ENCODE measurements around the gene PLXNC1. TPM values are rescaled to one million over a fixed set of nuclear protein-coding genes. Genes with fewer than 3 reads are reported as not detected.

Gene PLXNC1
- polyA plus RNA-seq, 1 donor (not counting 4 experiments of a cell fraction or from before 2014, with no cell fraction given) = 0.17 TPM

- Histone ChIP-seq H4K20me1 (ENCODE audit: control insufficient read depth, extremely low read depth, insufficient read depth, low read length) (no peaks in the 10 kb centered on the region), H3K79me2 (ENCODE audit: control insufficient read depth, insufficient read depth, low read length) (no peaks in the 10 kb centered on the region), H3K27ac (ENCODE audit: control insufficient read depth, insufficient read depth, low read length) (no peak overlapping the region), H3K9me3 (ENCODE audit: control insufficient read depth, low read depth, low read length) (no peaks in the 10 kb centered on the region), H3K27me3 (ENCODE audit: control insufficient read depth, extremely low read depth, insufficient read depth, low read length) (peaks cover 18% of the 10 kb centered on the region), H3K4me2 (ENCODE audit: control insufficient read depth, extremely low read depth, insufficient read depth, low read depth, low read length) (no peak overlapping the region), H3K9me1 (ENCODE audit: control insufficient read depth, extremely low read depth, insufficient read depth, low read length) (no peaks in the 10 kb centered on the region), H2AFZ (ENCODE audit: control insufficient read depth, low read length) (no peak overlapping the region), H3K4me1 (ENCODE audit: control insufficient read depth, extremely low read depth, insufficient read depth, low read length) (no peaks in the 10 kb centered on the region), H3K36me3 (ENCODE audit: control insufficient read depth in 2 of 2, extremely low read depth in 1 of 2, insufficient read depth in 2 of 2, low read length in 2 of 2) (no peaks in the 10 kb centered on the region), H3K9ac (ENCODE audit: control insufficient read depth, extremely low read depth, insufficient read depth, low read length) (no peak overlapping the region), H3K4me3 (ENCODE audit: control insufficient read depth in 2 of 3, extremely low read depth in 1 of 3, insufficient read depth in 2 of 3, low read depth in 1 of 3, low read length in 3 of 3) (no peak overlapping the region)
- TF ChIP-seq CTCF (optimal IDR thresholded peaks at IDR 0.05 in 1 of 3, IDR thresholded peaks at IDR 0.05 in 1 of 3, conservative IDR thresholded peaks at IDR 0.05 in 1 of 3; ENCODE audit: extremely low read depth in 1 of 3, insufficient read depth in 2 of 3, low read length in 3 of 3) (no peak), EZH2 (IDR thresholded peaks at IDR 0.05; ENCODE audit: low read length) (no peak)
- dilution Hi-C loops (cut with MboI; ENCODE audit: extremely low pct_ligation_motif_present, low sequenced_read_pairs) = no loop called here
- DNase-seq (ENCODE audit: low read depth, low spot score) = no peak
- no peak for FAIRE-seq
Observed at GRCh38 chr12:94141004-94141764, 7.2 kb upstream of the PLXNC1 start.

- peaks cover 25% of the 10 kb centered on the region for H3K27me3 ChIP-seq (ENCODE audit: control insufficient read depth, extremely low read depth, insufficient read depth, low read length)
- DNase-seq (ENCODE audit: low read depth, low spot score) = no peak
- H2AFZ ChIP-seq (ENCODE audit: control insufficient read depth, low read length) = no peak overlapping the region
- H3K79me2 ChIP-seq (ENCODE audit: control insufficient read depth, insufficient read depth, low read length) = no peaks in the 10 kb centered on the region
- TF ChIP-seq EZH2 (IDR thresholded peaks at IDR 0.05; ENCODE audit: low read length) = no peak
- no peak for TF ChIP-seq CTCF (optimal IDR thresholded peaks at IDR 0.05 in 1 of 3, IDR thresholded peaks at IDR 0.05 in 1 of 3, conservative IDR thresholded peaks at IDR 0.05 in 1 of 3; ENCODE audit: extremely low read depth in 1 of 3, insufficient read depth in 2 of 3, low read length in 3 of 3)
- H3K9me3 ChIP-seq (ENCODE audit: control insufficient read depth, low read depth, low read length) = no peaks in the 10 kb centered on the region
- no peak for FAIRE-seq
- dilution Hi-C loops (cut with MboI; ENCODE audit: extremely low pct_ligation_motif_present, low sequenced_read_pairs) = no loop called here
- H4K20me1 ChIP-seq (ENCODE audit: control insufficient read depth, extremely low read depth, insufficient read depth, low read length) = no peaks in the 10 kb centered on the region
- no peaks in the 10 kb centered on the region for H3K4me1 ChIP-seq (ENCODE audit: control insufficient read depth, extremely low read depth, insufficient read depth, low read length)
- H3K9me1 ChIP-seq (ENCODE audit: control insufficient read depth, extremely low read depth, insufficient read depth, low read length) = no peaks in the 10 kb centered on the region
- no peak overlapping the region for H3K4me3 ChIP-seq (ENCODE audit: control insufficient read depth in 2 of 3, extremely low read depth in 1 of 3, insufficient read depth in 2 of 3, low read depth in 1 of 3, low read length in 3 of 3)
- H3K9ac ChIP-seq (ENCODE audit: control insufficient read depth, extremely low read depth, insufficient read depth, low read length) = no peak overlapping the region
- H3K36me3 ChIP-seq (ENCODE audit: control insufficient read depth in 2 of 2, extremely low read depth in 1 of 2, insufficient read depth in 2 of 2, low read length in 2 of 2) = no peaks in the 10 kb centered on the region
- H3K4me2 ChIP-seq (ENCODE audit: control insufficient read depth, extremely low read depth, insufficient read depth, low read depth, low read length) = no peak overlapping the region
- no peak overlapping the region for H3K27ac ChIP-seq (ENCODE audit: control insufficient read depth, insufficient read depth, low read length)
Observed at GRCh38 chr12:94141892-94142291, 6.5 kb upstream of the PLXNC1 start.
